H9 (cell line): ENCODE results near the gene TRAF7. TPM values are rescaled to one million over a fixed set of nuclear protein-coding genes. Genes with fewer than 3 reads are reported as not detected.

Experiments
- DNase-seq: peaks from one replicate; pipeline ENCODE4 v3.0.0-alpha.2; 2017
- H2AFZ ChIP-seq: one replicate; pipeline ENCODE4 v1.6.1; 2013; ENCODE audit warnings: mild to moderate bottlenecking, low read length, control low read depth, moderate library complexity
- H2AK5ac ChIP-seq: 2 replicates; pipeline ENCODE4 v1.6.1; 2013; ENCODE audit warnings: low read length, control low read depth, mixed read lengths; ENCODE audit not compliant: insufficient read length
- H2BK120ac ChIP-seq: one replicate; pipeline ENCODE4 v1.6.1; 2013; ENCODE audit warnings: low read depth, mild to moderate bottlenecking, low read length, control low read depth, inconsistent platforms; ENCODE audit not compliant: poor library complexity, severe bottlenecking
- H2BK12ac ChIP-seq: 2 replicates; pipeline ENCODE4 v1.6.1; 2013; ENCODE audit warnings: low read length, control low read depth, mixed read lengths, low read depth; ENCODE audit not compliant: insufficient read length
- H2BK15ac ChIP-seq: 2 replicates; pipeline ENCODE4 v1.6.1; 2013; ENCODE audit warnings: low read depth, low read length, control low read depth
- H2BK20ac ChIP-seq: one replicate; pipeline ENCODE4 v1.6.1; 2013; ENCODE audit warnings: low read depth, mild to moderate bottlenecking, low read length, control low read depth, inconsistent platforms; ENCODE audit not compliant: poor library complexity, severe bottlenecking
- H2BK5ac ChIP-seq: 2 replicates; pipeline ENCODE4 v1.6.1; 2013; ENCODE audit warnings: low read length, control low read depth, mixed read lengths; ENCODE audit not compliant: insufficient read length
- H3K14ac ChIP-seq: 2 replicates; pipeline ENCODE4 v1.6.1; 2013; ENCODE audit warnings: low read length, control low read depth; ENCODE audit not compliant: insufficient read depth
- H3K18ac ChIP-seq: 2 replicates; pipeline ENCODE4 v1.6.1; 2013; ENCODE audit warnings: low read depth, mild to moderate bottlenecking, mixed read lengths, low read length, control low read depth; ENCODE audit not compliant: insufficient read length
- H3K23ac ChIP-seq: 2 replicates; pipeline ENCODE4 v1.6.1; 2013; ENCODE audit warnings: low read length, control low read depth, mixed read lengths, low read depth; ENCODE audit not compliant: insufficient read length
- H3K23me2 ChIP-seq: 2 replicates; pipeline ENCODE4 v1.6.1; 2013; ENCODE audit warnings: low read depth, mild to moderate bottlenecking, mixed read lengths, low read length, control low read depth; ENCODE audit not compliant: insufficient read length, poor library complexity, severe bottlenecking
- H3K27ac ChIP-seq: 2 replicates; pipeline ENCODE4 v1.5.1; 2013; ENCODE audit warnings: low read length, control low read depth, mixed read lengths, low read depth; ENCODE audit not compliant: insufficient read length
- H3K27me3 ChIP-seq: 2 replicates; pipeline ENCODE4 v1.6.1; 2013; ENCODE audit warnings: low read length, control low read depth, inconsistent platforms; ENCODE audit not compliant: insufficient read depth
- H3K4ac ChIP-seq: 2 replicates; pipeline ENCODE4 v1.6.1; 2013; ENCODE audit warnings: low read depth, mild to moderate bottlenecking, control low read depth, inconsistent platforms, low read length, moderate library complexity
- H3K4me1 ChIP-seq: 2 replicates; pipeline ENCODE4 v1.6.1; 2013; ENCODE audit warnings: low read length, control low read depth, inconsistent platforms; ENCODE audit not compliant: insufficient read depth
- H3K4me2 ChIP-seq: 2 replicates; pipeline ENCODE4 v1.6.1; 2013; ENCODE audit warnings: low read length, control low read depth, mixed read lengths; ENCODE audit not compliant: insufficient read length, insufficient read depth
- H3K56ac ChIP-seq: 2 replicates; pipeline ENCODE4 v1.6.1; 2013; ENCODE audit warnings: low read depth, mild to moderate bottlenecking, mixed read lengths, low read length, control low read depth; ENCODE audit not compliant: insufficient read length
- H3K79me1 ChIP-seq: 2 replicates; pipeline ENCODE4 v1.6.1; 2013; ENCODE audit warnings: low read depth, mild to moderate bottlenecking, moderate library complexity, low read length, control low read depth, inconsistent platforms; ENCODE audit not compliant: insufficient read depth, poor library complexity, severe bottlenecking
- H3K79me2 ChIP-seq: 2 replicates; pipeline ENCODE4 v1.6.1; 2013; ENCODE audit warnings: low read length, control low read depth, inconsistent platforms; ENCODE audit not compliant: insufficient read depth
- H3K9ac ChIP-seq: 2 replicates; pipeline ENCODE4 v1.6.1; 2013; ENCODE audit warnings: low read length, control low read depth, mixed read lengths; ENCODE audit not compliant: insufficient read length; ENCODE audit errors: extremely low read depth
- H3K9me3 ChIP-seq: one replicate; pipeline ENCODE4 v1.6.1; 2013; ENCODE audit warnings: low read depth, low read length, inconsistent platforms; ENCODE audit not compliant: control insufficient read depth
- H3T11ph ChIP-seq: one replicate; pipeline ENCODE4 v1.6.1; 2013; ENCODE audit warnings: mild to moderate bottlenecking, low read length, control low read depth, inconsistent platforms
- H4K20me1 ChIP-seq: one replicate; pipeline ENCODE4 v1.6.1; 2013; ENCODE audit not compliant: control insufficient read depth, insufficient read length, insufficient read depth
- H4K5ac ChIP-seq: 2 replicates; pipeline ENCODE4 v1.6.1; 2013; ENCODE audit warnings: low read depth, mild to moderate bottlenecking, mixed read lengths, low read length, control low read depth; ENCODE audit not compliant: insufficient read length
- H4K8ac ChIP-seq: replicated peaks from 2 replicates; pipeline ENCODE4 v1.6.1; 2013; ENCODE audit warnings: low read length, control low read depth, mixed read lengths, low read depth; ENCODE audit not compliant: insufficient read length
- H4K91ac ChIP-seq: 2 replicates; pipeline ENCODE4 v1.6.1; 2013; ENCODE audit warnings: low read depth, mild to moderate bottlenecking, moderate library complexity, mixed read lengths, low read length, control low read depth; ENCODE audit not compliant: insufficient read length
- H3K27ac Mint-ChIP-seq, 3 experiments: 2 replicates in 2 of 3; 3 replicates in 1 of 3; pipeline ENCODE4 v1.8.0; 2020 to 2021; ENCODE audit warnings: mixed read lengths in 3 of 3, mild to moderate bottlenecking in 1 of 3, moderate library complexity in 1 of 3
- H3K27me3 Mint-ChIP-seq: 2 replicates; pipeline ENCODE4 v1.8.0; 2021; ENCODE audit warnings: low read depth, mild to moderate bottlenecking, moderate library complexity, mixed read lengths
- H3K36me3 Mint-ChIP-seq, 3 experiments: 2 replicates in 2 of 3; 3 replicates in 1 of 3; pipeline ENCODE4 v1.8.0; 2020 to 2021; ENCODE audit warnings: low read depth in 3 of 3, mixed read lengths in 3 of 3; ENCODE audit not compliant: insufficient read depth in 1 of 3
- H3K4me1 Mint-ChIP-seq, 2 experiments: 2 replicates each; pipeline ENCODE4 v1.8.0; 2020; ENCODE audit warnings: mixed read lengths in 2 of 2
- H3K4me3 Mint-ChIP-seq, 2 experiments: 2 replicates in 1 of 2; 3 replicates in 1 of 2; pipeline ENCODE4 v1.8.0; 2020 to 2021; ENCODE audit warnings: mild to moderate bottlenecking in 2 of 2, mixed read lengths in 2 of 2, moderate library complexity in 1 of 2
- H3K9me3 Mint-ChIP-seq, 2 experiments: 2 replicates in 1 of 2; 3 replicates in 1 of 2; pipeline ENCODE4 v1.8.0; 2020; ENCODE audit warnings: mild to moderate bottlenecking in 2 of 2, mixed read lengths in 2 of 2, moderate library complexity in 1 of 2
- WGBS: extraction: QIAGEN DNeasy Blood & Tissue Kit; methylation state at CpG from one replicate; pipeline ENCODE4 v1.1.7; 2013; ENCODE audit warnings: missing lambda C conversion rate, low lambda C conversion rate, mixed read lengths; ENCODE audit not compliant: insufficient read length; ENCODE audit errors: extremely low coverage; 5-methylcytosine and 5-hydroxymethylcytosine counted together
- total RNA-seq: library from RNA; stranded (reverse); gene quantifications from 2 replicates; pipeline ENCODE4 v1.2.1, GENCODE V29; 2021
- TF ChIP-seq, protein P1 (sequence below): fragments of 200-600 bp; sonication (generic); conservative IDR thresholded peaks from 3 replicates; pipeline ENCODE4 v1.8.0; 2021; ENCODE audit warnings: antibody characterized with exemption, mild to moderate bottlenecking

The TRAF7 gene
- total RNA-seq, 1 experiment from 2014 or later, result 108 TPM

DNA sequence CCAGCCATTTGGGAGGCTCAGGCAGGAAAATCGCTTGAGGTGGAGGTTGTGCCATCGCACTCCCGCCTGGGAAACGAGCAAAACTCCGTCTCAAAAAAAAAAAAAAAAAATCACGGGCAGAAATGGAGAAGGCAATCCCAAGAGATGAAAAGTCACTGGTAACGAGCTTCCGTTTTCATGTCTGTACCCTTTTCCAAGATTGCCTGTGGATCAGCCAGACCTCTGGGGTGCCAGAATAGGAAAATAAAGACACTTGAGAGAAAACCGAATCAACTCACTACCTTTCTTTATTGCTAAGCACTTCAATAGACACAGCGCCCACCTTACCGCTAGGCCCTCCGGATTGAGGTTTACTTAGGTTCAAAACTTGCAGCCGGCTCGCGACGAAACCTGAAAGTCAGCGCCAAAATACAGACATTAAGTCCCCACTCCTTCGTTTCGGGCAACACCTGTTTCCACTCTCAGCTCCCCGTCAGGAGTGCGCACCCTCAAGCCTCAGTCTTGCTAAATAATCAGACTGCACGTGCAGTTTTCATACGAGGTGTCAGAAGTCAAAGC is 970 bp upstream of the TRAF7 start:
- H3K23me2 ChIP-seq, result peaks cover 26% of the 10 kb centered on the region
- DNase-seq, result no peak
- no peak overlapping the region for H2AK5ac ChIP-seq
- no peak overlapping the region for H2BK12ac ChIP-seq
- H4K91ac ChIP-seq, result no peak overlapping the region
- Mint-ChIP-seq H3K4me3 (peak overlapping the region; percentile 97), H3K4me1 (peaks cover 39 to 66% of the 10 kb centered on the region in 2 experiments), H3K27me3 (no peaks in the 10 kb centered on the region; the same call in 1 of the 2 replicates), H3K36me3 (peaks cover 30 to 46% (median 43%) of the 10 kb centered on the region in 3 experiments), H3K27ac (peak overlapping the region; percentile 91 to 97 (median 94); a peak in 6 of 7 replicates), H3K9me3 (peaks cover 0 to 9% of the 10 kb centered on the region in 2 experiments; a peak in 3 of 5 replicates)
- TF ChIP-seq, protein P1, sequence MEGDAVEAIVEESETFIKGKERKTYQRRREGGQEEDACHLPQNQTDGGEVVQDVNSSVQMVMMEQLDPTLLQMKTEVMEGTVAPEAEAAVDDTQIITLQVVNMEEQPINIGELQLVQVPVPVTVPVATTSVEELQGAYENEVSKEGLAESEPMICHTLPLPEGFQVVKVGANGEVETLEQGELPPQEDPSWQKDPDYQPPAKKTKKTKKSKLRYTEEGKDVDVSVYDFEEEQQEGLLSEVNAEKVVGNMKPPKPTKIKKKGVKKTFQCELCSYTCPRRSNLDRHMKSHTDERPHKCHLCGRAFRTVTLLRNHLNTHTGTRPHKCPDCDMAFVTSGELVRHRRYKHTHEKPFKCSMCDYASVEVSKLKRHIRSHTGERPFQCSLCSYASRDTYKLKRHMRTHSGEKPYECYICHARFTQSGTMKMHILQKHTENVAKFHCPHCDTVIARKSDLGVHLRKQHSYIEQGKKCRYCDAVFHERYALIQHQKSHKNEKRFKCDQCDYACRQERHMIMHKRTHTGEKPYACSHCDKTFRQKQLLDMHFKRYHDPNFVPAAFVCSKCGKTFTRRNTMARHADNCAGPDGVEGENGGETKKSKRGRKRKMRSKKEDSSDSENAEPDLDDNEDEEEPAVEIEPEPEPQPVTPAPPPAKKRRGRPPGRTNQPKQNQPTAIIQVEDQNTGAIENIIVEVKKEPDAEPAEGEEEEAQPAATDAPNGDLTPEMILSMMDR, result no peak
- no peak overlapping the region for H2AFZ ChIP-seq
- H3K79me2 ChIP-seq, result peaks cover 43% of the 10 kb centered on the region; the same call in 1 of the 2 replicates
- no peak overlapping the region for H3K4ac ChIP-seq
- H2BK20ac ChIP-seq, result no peak overlapping the region
- peak overlapping the region; percentile 22 for H3K18ac ChIP-seq
- no peak overlapping the region for H3K56ac ChIP-seq
- H3K14ac ChIP-seq, result peak overlapping the region; percentile 24
- no peaks in the 10 kb centered on the region for H3K9me3 ChIP-seq
- H3K23ac ChIP-seq, result no peak overlapping the region
- peaks cover 14% of the 10 kb centered on the region for H3K79me1 ChIP-seq
- H2BK5ac ChIP-seq, result no peak overlapping the region
- H3K4me2 ChIP-seq, result peak overlapping the region; percentile 74
- H3K27me3 ChIP-seq, result no peaks in the 10 kb centered on the region
- peak overlapping the region; percentile 98 for H3K9ac ChIP-seq
- H3K27ac ChIP-seq, result peak overlapping the region; percentile 9
- H4K5ac ChIP-seq, result no peak overlapping the region
- no peak overlapping the region for H2BK15ac ChIP-seq
- no CpG with 5 or more reads among the region's 23 CpGs for WGBS
- no peak overlapping the region for H4K8ac ChIP-seq
- H3K4me1 ChIP-seq, result peaks cover 3% of the 10 kb centered on the region; the same call in 1 of the 2 replicates
- no peak overlapping the region for H3T11ph ChIP-seq
- no peak overlapping the region for H2BK120ac ChIP-seq
- H4K20me1 ChIP-seq, result peaks cover 2% of the 10 kb centered on the region
